ENCODE measurements around the gene NEFH.
"Not testable (repeated sequence)": the region's sequence is repeated elsewhere in the genome, so short reads cannot be mapped to it uniquely, and the experiment has no call there.

NEFH gene, protein sequence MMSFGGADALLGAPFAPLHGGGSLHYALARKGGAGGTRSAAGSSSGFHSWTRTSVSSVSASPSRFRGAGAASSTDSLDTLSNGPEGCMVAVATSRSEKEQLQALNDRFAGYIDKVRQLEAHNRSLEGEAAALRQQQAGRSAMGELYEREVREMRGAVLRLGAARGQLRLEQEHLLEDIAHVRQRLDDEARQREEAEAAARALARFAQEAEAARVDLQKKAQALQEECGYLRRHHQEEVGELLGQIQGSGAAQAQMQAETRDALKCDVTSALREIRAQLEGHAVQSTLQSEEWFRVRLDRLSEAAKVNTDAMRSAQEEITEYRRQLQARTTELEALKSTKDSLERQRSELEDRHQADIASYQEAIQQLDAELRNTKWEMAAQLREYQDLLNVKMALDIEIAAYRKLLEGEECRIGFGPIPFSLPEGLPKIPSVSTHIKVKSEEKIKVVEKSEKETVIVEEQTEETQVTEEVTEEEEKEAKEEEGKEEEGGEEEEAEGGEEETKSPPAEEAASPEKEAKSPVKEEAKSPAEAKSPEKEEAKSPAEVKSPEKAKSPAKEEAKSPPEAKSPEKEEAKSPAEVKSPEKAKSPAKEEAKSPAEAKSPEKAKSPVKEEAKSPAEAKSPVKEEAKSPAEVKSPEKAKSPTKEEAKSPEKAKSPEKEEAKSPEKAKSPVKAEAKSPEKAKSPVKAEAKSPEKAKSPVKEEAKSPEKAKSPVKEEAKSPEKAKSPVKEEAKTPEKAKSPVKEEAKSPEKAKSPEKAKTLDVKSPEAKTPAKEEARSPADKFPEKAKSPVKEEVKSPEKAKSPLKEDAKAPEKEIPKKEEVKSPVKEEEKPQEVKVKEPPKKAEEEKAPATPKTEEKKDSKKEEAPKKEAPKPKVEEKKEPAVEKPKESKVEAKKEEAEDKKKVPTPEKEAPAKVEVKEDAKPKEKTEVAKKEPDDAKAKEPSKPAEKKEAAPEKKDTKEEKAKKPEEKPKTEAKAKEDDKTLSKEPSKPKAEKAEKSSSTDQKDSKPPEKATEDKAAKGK

DNA sequence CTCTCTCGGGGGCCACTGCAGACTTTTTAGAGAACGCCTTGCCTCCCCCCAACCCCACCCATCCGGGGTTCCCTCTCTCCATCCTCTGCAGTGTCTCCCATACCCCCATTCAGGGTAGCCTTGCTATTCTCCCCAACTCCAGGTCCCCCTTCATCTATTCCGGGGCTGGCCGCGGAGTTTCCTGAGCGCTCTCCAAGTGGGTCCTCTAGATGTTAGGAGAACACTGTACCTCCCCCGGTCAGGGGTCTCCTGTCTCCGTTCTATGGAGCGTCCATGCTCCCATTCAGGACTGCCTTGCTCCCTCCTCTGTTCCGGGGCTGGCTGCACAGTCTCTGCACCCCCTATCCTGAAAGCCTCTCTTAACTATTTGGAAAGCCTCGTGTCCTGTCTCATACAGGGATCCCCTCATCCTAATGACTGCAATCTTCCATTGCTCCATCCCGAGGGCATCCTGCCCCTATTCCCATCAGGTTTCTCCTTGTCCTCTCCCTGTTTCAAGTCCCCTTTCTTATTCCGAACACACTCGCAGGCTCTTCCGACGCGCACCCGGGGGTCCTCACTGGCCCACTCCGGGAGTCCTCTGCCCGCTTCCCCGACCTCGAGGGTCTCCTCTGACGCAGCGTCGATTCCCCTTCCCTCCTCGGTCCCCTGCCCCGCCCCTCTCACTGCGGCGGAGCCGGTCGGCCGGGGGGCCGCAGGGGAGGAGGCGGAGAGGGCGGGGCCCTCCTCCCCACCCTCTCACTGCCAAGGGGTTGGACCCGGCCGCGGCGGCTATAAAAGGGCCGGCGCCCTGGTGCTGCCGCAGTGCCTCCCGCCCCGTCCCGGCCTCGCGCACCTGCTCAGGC is at the start of gene NEFH:
TSS of gene NEFH (plus strand) at position 802 of the 845 bp plus-strand sequence. CDS start 45 bp downstream, outside the sequence.
- DNase-seq = no peak

DNA sequence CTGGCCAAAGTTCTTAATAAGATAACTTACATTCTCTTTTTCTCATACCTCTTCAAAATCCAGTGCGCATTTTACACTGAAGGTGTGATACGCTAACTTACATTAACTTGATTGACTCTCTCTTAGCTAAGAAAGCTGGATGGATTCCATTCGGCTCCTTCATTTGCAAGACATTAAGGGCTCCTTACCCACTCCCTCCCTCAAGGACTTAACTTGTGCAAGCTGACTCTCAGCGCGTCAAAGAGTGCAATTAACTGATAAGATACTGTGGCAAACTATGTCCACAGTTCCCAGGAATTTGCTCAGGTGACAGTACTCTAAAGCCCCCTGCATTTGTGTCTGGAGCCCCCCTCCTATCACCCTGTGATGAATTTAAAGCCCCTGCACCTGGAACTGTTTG is 48.0 kb upstream of the NEFH start:
- no peak for DNase-seq

DNA sequence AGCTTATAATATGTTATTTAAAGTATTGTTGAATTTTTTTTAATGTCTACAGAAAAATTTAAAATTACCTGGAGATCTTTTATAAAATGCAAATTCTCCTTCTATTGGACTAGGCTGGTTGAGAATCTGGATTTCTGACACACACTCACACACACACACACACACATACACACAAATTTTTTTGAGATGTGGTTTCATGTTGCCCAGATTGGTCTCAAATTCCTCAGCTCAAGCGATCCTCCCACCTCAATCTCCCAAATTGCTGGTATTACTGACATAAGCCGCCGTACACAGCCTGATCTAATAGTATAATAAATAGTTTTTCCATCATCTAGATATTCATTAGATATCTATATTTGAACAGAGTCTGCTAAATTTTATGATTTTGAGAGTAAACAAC is 46.2 kb upstream of the NEFH start:
- DNase-seq = no peak

DNA sequence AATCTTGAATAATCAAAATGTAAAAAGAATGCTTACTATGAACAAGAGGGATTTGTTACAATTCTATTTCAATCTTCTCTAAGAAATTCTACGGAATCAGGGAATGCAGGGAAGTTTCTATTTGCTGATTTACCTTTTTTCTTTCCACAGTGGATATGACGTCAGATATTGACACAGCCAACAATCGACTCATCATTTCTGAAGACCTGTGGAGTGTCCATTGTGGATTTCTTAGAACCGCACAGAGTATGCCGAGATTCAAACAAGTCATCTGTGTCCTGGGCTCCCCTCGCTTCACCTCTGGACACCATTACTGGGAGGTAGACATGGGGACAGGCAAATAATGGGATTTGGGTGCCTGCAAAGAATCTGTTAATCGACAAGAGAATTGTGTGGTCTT is 45.7 kb upstream of the NEFH start:
- no peak for DNase-seq

DNA sequence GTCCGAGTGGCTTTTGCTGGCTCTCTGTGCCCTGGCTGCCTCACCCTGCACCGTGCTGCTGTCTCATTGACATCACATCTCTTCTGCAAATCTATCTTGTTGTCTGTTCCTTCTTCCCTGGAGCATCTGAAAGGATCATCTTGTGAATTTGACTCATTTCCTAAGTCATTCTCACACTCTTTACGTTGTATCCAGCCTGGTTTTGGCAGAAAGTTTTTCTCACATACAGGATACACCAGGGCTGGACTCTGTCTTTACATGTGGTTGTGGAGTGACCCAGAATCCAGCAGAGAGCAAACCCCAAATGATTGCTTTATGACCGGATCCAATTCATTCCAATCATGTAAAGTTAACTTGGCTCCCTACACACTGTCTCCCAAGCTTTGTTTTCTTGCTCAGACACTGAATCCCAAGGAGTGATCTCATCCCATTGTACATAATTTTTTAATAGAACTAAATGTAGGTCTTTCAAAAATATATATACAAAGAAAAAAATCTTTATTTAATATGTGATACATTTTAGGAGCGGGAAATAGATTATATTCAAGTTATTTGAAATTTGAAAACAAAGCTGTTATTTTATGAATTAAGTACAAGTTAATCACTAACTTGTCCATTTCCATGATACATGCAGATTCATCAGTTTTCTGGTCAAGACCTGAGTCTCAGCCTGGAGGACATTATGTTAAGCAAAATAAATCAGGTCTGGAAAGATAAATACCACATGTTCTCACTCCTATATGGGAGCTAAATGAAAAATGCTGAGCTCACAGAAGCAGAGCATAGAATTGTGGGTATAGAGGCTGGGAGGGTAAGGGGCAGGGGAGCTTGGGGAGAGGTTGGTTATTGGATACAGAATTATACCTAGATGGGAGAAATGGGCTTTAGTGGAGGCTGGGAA is 44.5 kb upstream of the NEFH start:
- no peak for DNase-seq

DNA sequence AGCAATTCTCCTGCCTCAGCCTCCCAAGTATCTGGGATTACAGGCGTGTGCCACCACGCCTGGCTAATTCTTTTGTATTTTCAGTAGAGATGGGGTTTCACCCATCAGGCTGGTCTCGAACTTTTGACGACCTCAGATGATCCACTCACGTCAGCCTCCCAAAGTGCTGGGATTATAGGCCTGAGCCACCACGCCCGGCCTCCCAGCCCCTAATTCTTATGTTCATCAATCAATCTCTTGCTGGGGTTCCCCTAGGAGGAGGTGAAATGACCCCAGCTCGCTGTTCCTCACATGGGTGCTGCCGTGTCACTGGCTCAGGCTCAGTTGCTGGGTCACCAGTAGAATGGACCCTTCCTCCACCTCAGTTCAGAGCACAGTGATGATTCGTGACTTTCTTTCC is 41.7 kb upstream of the NEFH start, which contains the start of gene RFPL1:
TSS of gene RFPL1 (plus strand) at position 301 of the 400 bp plus-strand sequence.
- not testable (repeated sequence) for DNase-seq

DNA sequence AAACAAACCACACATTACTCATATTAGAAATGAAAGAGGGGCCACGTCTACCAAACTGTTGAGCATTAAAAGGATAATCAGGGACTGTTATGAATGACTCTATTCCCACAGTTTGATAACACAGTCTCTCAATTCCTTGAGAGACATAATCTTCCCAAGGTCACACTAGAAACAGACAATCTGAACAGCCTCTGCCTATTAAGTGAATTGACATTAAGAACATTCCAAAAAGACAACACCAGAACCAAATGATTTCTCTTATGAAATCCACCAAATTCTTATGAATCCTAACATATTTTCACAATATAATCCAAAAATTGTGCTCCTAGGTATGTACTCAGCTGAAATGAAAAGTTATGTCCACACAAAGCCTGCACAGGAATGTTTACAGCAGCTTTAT is 37.0 kb upstream of the NEFH start:
- no peak for DNase-seq

DNA sequence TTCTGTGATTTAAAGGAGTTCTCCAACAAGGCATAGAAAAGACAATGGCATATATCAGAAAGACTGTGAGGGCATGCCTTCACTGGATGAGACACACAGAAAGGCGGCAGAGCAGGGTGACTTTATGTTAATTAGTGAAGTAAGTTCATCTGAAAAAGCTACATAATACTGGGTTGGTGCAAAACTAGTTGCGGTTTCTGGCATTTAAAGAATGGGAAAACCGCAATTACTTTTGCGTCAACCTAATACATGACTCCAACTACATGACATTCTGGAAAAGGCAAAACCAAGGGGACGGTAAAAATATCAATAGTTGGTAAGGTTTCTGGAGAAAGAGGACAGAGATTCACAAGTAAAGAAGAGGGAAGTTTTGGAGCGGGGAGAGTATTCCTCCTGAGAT is 36.6 kb upstream of the NEFH start:
- no peak for DNase-seq

DNA sequence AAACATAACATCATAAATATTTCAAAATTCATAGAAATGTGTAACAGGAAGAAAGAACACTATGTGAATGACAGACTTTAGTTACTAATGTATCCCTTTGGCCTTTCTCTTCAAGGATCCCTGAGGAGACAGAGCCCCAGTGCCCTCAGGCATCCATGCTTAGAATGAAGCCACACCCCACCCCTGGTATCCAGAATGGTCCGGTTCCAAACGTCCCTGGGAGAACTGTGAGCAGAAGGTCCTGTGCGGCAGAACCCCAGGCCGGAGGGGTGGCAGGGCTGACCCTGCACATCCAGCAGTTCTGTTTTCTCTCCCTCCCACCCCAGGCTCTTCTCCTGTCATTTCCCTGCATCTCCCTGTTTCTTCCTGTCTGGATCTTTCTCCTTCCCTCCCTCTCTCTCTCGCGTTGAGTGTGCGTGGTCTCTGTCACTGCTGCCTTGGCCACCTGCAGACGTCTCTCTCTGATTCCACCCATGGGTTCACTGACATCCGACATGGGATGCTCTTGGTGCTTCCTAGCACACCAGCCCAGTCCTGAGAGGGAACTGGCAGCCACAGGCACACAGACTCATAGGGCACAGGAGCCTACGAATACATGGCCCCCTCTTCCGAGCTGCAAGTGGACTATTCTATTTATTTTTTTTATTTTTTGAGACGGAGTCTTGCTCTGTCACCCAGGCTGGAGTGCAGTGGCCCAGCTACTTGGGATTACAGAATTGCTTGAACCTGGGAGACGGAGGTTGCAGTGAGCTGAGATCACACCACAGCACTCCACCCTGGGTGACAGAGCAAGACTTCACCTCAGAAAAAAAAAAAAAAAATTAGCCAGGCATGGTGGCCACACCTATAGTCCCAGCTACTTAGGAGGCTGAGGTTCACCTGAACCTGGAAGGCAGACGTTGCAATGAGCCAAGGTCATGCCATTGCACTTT is 35.9 kb upstream of the NEFH start:
- no peak for DNase-seq

DNA sequence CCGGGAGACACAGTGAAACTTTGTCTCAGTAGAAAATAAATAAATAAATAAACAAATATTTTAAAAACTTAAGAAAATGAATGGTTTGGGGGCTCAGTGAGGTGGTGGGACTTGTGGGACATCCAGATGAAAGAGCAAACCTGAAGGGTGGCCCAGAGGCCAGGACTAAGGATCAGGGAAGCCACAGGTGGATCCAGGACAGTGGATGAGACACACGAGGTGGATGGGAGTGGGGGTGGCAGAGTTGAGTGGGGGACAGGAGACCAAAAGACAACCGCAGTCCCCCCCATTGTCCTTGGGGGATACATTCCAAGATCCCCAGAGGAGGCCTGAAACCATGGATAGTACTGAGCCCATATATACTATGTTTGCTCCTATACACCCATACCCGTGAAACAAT is 34.5 kb upstream of the NEFH start:
- no peak for DNase-seq

DNA sequence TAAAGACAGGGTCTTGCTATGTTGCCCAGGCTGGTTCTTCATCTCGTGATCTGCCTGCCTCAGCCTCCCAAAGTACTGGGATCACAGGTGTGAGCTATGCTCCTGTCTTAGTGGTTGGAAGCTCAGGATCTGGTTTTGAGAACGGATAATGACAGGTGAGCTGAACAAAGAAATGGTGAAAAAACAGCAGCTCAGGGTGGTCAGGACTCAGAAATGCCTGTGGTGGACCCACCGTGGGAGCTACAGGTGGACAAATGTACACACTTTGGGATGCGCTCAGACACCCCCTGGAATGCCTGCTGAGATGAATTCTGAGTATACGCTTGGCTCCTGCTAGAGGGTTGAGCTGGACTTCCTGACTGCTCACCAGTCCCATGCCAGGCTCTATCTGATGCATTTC is 32.1 kb upstream of the NEFH start:
- DNase-seq = no peak

DNA sequence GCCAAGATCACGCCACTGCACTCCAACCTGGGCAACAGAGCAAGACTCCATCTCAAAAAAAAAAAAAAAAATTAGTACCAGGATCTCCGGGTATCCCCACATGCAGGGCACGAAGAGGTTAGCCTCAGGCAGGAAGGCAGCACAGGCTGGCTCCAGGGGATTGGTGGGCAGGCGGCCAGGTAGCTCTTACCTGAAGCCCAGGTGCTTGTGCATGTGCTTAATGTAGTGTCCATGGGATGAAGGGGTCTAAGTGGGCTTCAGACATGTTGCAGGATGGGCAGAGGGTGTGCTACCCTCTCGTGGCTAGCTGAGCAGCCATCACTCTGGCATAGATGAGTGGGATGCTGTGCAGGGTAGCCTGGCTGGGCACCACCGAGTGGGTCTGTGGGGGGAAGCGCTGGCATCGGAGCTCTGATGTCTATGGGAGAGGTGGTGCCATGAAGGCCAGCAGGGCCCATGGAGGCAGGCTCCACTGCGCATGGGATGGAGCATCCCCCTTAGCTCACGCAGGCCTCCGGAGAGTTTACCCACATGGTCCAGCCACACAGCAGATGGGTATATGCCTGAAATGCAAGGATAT is 30.6 kb upstream of the NEFH start:
- no peak for DNase-seq

DNA sequence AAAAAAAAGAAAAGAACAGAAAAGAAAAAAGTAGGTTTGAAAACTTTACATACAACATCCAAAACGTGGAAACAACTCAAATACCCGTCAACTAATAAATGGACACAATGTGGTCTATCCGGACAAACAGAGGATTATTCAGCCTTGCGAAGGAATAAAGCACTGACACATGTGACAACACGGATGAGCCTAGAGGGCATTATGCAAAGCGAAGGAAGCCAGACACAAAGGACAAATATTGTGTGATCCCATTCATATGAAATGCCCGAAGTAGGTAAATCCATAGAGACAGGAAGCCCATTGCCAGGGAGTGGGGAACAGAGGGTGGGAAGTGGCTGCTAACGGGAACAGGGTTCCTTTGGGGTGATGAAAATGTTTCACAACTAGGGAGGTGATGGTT is 29.8 kb upstream of the NEFH start:
- no peak for DNase-seq

DNA sequence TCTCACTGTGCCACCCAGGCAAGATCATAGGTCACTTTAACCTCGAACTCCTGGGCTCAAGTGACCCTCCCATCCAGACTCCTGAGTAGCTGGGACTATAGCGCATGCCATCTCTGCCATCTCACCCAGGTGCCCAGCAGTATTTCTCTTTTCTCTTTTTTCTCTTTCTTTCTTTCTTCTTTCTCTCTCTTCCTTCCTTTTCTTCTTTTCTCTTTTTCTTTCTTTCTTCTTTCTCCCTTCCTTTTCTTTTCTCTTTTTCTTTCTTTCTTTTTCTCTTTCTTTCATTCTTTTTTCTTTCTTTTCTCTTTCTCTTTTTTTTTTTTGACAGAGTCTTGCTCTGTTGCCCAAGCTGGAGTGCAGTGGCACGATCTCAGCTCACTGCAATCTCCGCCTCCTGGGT is 28.2 kb upstream of the NEFH start:
- DNase-seq = no peak

DNA sequence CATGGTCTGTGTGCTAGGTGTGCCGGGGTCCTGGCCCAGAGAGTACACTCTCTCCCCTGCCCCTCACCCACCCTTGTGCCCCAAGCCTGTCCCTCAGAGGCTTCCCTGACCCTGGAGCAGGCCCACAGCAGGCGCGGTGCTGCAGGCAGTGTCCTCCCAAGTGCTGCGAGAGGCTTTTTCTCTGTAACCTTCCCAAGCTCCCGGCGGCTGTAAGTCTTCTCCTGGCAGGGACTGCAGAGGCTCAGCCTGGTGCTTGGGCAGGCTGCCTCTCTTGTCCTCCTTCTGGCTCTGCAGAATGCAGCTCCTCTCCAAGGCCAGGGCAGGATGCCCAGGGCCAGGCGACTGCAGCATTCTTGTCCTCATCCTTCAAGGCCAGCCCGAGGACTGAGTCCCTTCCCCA is 25.7 kb upstream of the NEFH start:
- no peak for DNase-seq

DNA sequence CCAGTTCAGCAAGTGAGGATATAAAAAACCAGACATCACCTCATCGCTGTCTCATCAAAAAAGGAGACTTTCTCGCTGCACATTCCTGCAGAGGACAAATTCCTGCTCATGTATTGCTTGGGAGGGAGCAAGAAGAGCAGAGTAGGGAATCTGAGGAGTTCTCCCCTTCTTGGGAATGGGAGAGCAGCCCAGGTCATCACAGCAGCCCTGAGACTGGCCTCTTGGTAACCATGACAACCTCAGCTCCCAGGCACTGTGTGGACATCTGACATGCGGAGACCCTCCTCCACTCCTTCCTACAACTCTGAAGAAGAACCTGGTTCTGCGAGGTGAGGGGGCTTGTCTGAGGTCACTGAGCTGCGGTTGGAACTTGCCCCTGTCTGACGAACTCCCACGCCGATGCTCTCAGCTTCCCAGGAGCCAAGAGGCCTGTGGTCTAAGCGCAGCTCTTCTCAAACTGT is 23.8 kb upstream of the NEFH start:
- no peak for DNase-seq

DNA sequence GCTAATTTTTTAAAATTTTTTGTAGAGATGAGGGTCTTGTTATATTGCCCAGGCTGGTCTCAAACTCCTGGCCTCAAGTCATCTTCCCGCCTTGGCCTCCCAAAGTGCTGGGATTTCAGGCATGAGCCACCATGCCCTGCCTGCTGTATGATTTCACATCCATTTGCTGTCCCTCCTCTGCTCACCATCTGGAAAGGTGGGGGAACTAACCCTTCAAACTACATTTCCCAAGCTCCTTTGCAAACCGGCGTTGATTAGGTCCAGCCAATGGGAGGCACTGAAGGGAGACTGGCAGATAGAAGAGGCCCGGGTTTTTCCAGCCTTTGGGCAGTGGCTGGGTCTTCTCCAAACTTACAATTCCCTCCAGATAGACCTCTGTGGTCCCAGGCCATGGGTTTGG is 22.3 kb upstream of the NEFH start:
- peak; percentile 50 for DNase-seq

DNA sequence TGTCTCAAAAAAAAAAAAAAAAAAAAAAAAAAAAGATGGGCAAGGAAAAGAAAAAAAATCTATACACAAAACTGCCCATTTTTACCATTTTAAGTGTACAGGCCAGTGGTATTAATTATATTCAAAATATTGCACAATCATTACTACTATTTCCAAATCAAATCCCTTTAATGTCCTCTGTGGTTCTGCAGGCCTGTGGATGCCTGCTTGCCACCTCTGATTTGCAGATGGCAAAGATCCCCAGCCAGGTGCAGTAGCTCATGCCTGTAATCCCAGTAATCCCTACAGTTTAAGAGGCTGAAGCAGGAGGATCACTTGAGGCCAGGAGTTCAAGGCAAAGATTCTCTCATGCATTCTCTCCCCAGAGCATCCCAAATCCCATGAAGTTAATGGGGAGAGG is 21.5 kb upstream of the NEFH start:
- no peak for DNase-seq

DNA sequence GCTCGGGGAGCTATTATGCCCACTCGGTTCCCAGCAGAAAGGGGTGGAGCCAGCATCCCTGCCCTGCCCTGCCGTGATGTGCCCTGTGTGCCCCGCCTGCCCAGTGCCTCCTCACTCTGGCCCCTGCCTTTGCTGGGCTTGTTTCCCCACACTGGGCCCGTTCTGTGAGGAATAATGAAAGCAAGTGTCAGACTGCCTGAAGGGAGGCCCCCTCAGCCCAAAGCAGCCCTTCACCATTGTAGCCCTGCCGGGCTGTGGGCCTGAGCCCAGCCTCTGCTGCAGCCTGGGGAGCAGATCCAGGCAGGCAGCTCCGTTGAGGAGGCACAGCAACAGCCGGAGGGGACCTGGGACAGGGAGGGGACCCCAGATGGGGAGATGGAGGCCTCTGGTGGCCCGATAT is 20.2 kb upstream of the NEFH start:
- no peak for DNase-seq

DNA sequence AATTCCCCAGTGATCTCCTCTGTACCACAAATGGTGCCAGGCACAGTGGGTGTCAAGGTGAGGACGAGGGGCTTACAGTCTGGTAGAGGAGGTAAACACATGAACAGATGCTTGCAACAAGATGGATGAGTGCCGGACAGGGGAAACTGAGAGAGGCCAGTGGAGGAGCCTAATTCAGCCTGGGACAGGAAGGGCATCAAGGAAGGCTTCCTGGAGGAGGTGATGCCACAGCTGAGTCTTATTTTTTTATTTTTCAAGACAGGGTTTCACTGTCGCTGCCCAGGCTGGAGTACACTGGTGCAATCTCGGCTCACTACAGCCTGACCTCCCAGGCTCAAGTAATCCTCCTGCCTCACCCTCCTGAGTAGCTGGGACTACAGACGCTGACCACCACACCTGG is 18.8 kb upstream of the NEFH start:
- DNase-seq = no peak
